ENCODE measurements around the gene CAPN9. TPM values are rescaled to one million over a fixed set of nuclear protein-coding genes. Genes with fewer than 3 reads are reported as not detected.

The CAPN9 gene
- total and polyA plus RNA-seq, 4 donors = not detected

GRCh38 chr1:230792691-230793462, 45.7 kb downstream of the CAPN9 start:
- Histone ChIP-seq H3K4me3 (ENCODE audit: low read depth in 1 of 3, low read length in 3 of 3) (no peak overlapping the region), H3K27me3 (ENCODE audit: control insufficient read depth in 4 of 4, insufficient read depth in 4 of 4, low read length in 3 of 4) (no peaks in the 10 kb centered on the region), H3K9me3 (ENCODE audit: control insufficient read depth in 4 of 4, low read length in 3 of 4) (no peaks in the 10 kb centered on the region), H3K4me1 (ENCODE audit: control insufficient read depth in 4 of 4, insufficient read depth in 4 of 4, low read length in 3 of 4) (no peaks in the 10 kb centered on the region), H3K9ac (ENCODE audit: low read depth in 1 of 2, low read length in 2 of 2) (no peak overlapping the region), H3K36me3 (ENCODE audit: control insufficient read depth in 4 of 4, insufficient read depth in 3 of 4, low read depth in 1 of 4, low read length in 3 of 4) (no peaks in the 10 kb centered on the region), H3K27ac (ENCODE audit: low read depth in 1 of 2, low read length in 2 of 2) (no peak overlapping the region)
- TF ChIP-seq HNF4A (conservative IDR thresholded peaks at IDR 0.05) (no peak), YY1 (IDR thresholded peaks at IDR 0.05) (no peak), RAD21 (IDR thresholded peaks at IDR 0.05) (peak; percentile 45 to 68), ZBTB33 (IDR thresholded peaks at IDR 0.05) (no peak)
- TF ChIP-seq, protein P1, sequence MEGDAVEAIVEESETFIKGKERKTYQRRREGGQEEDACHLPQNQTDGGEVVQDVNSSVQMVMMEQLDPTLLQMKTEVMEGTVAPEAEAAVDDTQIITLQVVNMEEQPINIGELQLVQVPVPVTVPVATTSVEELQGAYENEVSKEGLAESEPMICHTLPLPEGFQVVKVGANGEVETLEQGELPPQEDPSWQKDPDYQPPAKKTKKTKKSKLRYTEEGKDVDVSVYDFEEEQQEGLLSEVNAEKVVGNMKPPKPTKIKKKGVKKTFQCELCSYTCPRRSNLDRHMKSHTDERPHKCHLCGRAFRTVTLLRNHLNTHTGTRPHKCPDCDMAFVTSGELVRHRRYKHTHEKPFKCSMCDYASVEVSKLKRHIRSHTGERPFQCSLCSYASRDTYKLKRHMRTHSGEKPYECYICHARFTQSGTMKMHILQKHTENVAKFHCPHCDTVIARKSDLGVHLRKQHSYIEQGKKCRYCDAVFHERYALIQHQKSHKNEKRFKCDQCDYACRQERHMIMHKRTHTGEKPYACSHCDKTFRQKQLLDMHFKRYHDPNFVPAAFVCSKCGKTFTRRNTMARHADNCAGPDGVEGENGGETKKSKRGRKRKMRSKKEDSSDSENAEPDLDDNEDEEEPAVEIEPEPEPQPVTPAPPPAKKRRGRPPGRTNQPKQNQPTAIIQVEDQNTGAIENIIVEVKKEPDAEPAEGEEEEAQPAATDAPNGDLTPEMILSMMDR (IDR thresholded peaks at IDR 0.05; ENCODE audit: low read depth, low read length, missing input control) = peak; percentile 9
- 92% methylated on average over 13 of the region's 13 CpGs for WGBS
- peak; percentile 10 for DNase-seq (ENCODE audit: low spot score)

- TF ChIP-seq, protein P2, sequence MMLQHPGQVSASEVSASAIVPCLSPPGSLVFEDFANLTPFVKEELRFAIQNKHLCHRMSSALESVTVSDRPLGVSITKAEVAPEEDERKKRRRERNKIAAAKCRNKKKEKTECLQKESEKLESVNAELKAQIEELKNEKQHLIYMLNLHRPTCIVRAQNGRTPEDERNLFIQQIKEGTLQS (IDR thresholded peaks at IDR 0.05) = no peak
- 95% methylated on average over 9 of the region's 9 CpGs for WGBS
- Histone ChIP-seq H3K9ac (ENCODE audit: low read depth in 1 of 2, low read length in 2 of 2) (no peak overlapping the region), H3K36me3 (ENCODE audit: control insufficient read depth in 4 of 4, insufficient read depth in 3 of 4, low read depth in 1 of 4, low read length in 3 of 4) (no peaks in the 10 kb centered on the region), H3K27me3 (ENCODE audit: control insufficient read depth in 4 of 4, insufficient read depth in 4 of 4, low read length in 3 of 4) (no peaks in the 10 kb centered on the region), H3K4me3 (ENCODE audit: low read depth in 1 of 3, low read length in 3 of 3) (no peak overlapping the region), H3K4me1 (ENCODE audit: control insufficient read depth in 4 of 4, insufficient read depth in 4 of 4, low read length in 3 of 4) (no peaks in the 10 kb centered on the region), H3K27ac (ENCODE audit: low read depth in 1 of 2, low read length in 2 of 2) (no peak overlapping the region), H3K9me3 (ENCODE audit: control insufficient read depth in 4 of 4, low read length in 3 of 4) (no peaks in the 10 kb centered on the region)
- DNase-seq (ENCODE audit: low spot score) = peak; percentile 21
Measured at GRCh38 chr1:230793463-230793745, 46.2 kb downstream of the CAPN9 start.

DNA sequence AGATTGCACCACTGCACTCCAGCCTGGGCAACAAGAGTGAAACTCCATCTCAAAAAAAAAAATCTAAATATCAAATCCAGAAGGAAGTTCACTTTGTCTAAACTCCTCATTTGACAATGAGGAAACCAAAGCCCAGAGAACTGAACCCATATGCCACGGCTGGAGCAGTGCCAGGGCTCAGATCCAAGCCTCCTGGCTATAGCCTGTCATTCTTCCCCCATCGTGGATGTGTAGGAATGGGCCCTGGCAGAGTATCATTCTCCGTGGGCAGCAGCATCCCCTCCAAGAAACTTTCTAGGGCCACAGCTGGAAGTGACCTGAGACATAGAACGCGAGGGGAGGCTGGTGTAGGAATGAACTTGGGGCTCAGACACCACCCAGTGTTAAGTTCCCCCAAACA, 47.2 kb downstream of the CAPN9 start:
- WGBS = 58% methylated on average over 5 of the region's 5 CpGs
- H3K9ac ChIP-seq (ENCODE audit: low read depth in 1 of 2, low read length in 2 of 2) = no peak overlapping the region
- H3K9me3 ChIP-seq (ENCODE audit: control insufficient read depth in 4 of 4, low read length in 3 of 4) = no peaks in the 10 kb centered on the region
- DNase-seq (ENCODE audit: low spot score) = peak; percentile 20
- H3K27ac ChIP-seq (ENCODE audit: low read depth in 1 of 2, low read length in 2 of 2) = no peak overlapping the region
- no peaks in the 10 kb centered on the region for H3K4me1 ChIP-seq (ENCODE audit: control insufficient read depth in 4 of 4, insufficient read depth in 4 of 4, low read length in 3 of 4)
- H3K36me3 ChIP-seq (ENCODE audit: control insufficient read depth in 4 of 4, insufficient read depth in 3 of 4, low read depth in 1 of 4, low read length in 3 of 4) = no peaks in the 10 kb centered on the region
- H3K4me3 ChIP-seq (ENCODE audit: low read depth in 1 of 3, low read length in 3 of 3) = no peak overlapping the region
- no peaks in the 10 kb centered on the region for H3K27me3 ChIP-seq (ENCODE audit: control insufficient read depth in 4 of 4, insufficient read depth in 4 of 4, low read length in 3 of 4)
- TF ChIP-seq EGR1 (IDR thresholded peaks at IDR 0.05; ENCODE audit: low read depth in 2 of 2) (no peak), SP1 (IDR thresholded peaks at IDR 0.05) (no peak), HNF4A (conservative IDR thresholded peaks at IDR 0.05) (no peak), ZBTB33 (IDR thresholded peaks at IDR 0.05) (no peak), JUND (IDR thresholded peaks at IDR 0.05) (no peak), REST (IDR thresholded peaks at IDR 0.05) (no peak), FOXA1 (IDR thresholded peaks at IDR 0.05) (no peak), HNF4G (IDR thresholded peaks at IDR 0.05) (no peak)
- TF ChIP-seq, protein P2 (IDR thresholded peaks at IDR 0.05) = no peak
- TF ChIP-seq, protein P1 (IDR thresholded peaks at IDR 0.05; ENCODE audit: low read depth, low read length, missing input control) = no peak
- TF ChIP-seq, protein P3, sequence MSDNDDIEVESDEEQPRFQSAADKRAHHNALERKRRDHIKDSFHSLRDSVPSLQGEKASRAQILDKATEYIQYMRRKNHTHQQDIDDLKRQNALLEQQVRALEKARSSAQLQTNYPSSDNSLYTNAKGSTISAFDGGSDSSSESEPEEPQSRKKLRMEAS (IDR thresholded peaks at IDR 0.05) = no peak

Measured in liver (tissue), 9 donors.